ENCODE measurements around the gene ZNF526. TPM values are rescaled to one million over a fixed set of nuclear protein-coding genes. Genes with fewer than 3 reads are reported as not detected.

Gene ZNF526
- total RNA-seq, 1 experiment from 2014 or later: 19.4 TPM

DNA sequence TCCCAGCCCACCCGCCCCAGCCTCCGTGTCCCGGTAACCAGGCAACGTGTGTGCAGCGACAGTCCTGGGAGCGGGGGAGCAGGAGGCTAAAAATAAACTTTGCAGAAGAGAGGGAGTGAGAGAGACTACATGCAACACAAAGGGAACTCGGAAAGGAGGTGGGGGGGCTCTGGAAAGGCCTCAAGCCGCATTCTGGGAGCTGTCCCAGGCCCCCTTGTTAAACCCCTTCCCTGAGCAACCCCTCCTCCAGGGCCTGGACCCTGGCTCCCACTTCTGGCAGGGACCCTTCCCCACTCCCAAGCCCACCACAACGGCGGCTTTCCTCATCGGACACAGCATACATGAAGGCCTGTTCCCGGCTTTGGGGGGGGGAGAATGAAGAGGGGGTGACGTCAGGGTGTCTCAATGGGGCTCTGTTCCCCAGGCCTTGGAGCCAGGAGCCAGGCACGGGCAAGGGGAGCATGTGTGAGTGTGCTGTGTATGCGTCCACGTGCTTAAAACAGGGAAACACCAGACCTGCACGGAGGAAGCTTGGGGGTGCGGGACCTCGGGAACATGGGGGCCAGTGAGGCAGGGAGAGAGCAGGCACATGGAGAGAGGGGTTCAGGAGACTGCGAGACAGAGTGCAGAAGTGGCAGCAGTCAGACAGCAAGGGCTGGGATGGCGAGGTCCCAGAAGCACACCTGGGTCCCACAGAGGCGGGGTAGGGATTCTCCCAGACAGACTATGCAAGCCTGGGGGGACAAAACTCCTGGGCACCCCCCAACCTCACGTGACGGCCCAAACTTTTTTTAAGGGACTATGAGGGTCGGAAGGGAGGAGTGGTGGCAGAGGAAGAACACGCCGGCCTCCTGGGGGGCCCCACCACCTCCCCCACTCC, 32.5 kb downstream of the ZNF526 start:
- Histone ChIP-seq H3K27me3 (replicated peaks; ENCODE audit: control insufficient read depth, insufficient read depth, low read length) (no peaks in the 10 kb centered on the region), H3K4me3 (ENCODE audit: low read depth, low read length) (peak overlapping the region; percentile 74), H3K36me3 (ENCODE audit: control insufficient read depth, insufficient read depth, low read length) (peaks cover 5% of the 10 kb centered on the region), H3K4me1 (peaks cover 25% of the 10 kb centered on the region), H3K9me3 (no peaks in the 10 kb centered on the region)
- intact Hi-C loops (cut with micrococcal nuclease; ENCODE audit: unreplicated experiment): loop anchor here (1.0 kb wide), 1 partner anchor 8 kb away; no protein-coding TSS in a partner anchor
- peaks cover 62% of the 10 kb centered on the region for H3K36me3 Mint-ChIP-seq (ENCODE audit: insufficient read depth, unreplicated experiment)
- POLR2A ChIA-PET: interaction anchor here (1.0 kb wide), 1 partner anchor 10 kb away, joined by 5 read pairs; no protein-coding TSS in a partner anchor
- no peaks in the 10 kb centered on the region for H3K9me3 Mint-ChIP-seq (ENCODE audit: unreplicated experiment)
- BruUV-seq (replicated peaks): TSS peak; percentile 28
- DNase-seq: no peak
- TF ChIP-seq, protein P1, sequence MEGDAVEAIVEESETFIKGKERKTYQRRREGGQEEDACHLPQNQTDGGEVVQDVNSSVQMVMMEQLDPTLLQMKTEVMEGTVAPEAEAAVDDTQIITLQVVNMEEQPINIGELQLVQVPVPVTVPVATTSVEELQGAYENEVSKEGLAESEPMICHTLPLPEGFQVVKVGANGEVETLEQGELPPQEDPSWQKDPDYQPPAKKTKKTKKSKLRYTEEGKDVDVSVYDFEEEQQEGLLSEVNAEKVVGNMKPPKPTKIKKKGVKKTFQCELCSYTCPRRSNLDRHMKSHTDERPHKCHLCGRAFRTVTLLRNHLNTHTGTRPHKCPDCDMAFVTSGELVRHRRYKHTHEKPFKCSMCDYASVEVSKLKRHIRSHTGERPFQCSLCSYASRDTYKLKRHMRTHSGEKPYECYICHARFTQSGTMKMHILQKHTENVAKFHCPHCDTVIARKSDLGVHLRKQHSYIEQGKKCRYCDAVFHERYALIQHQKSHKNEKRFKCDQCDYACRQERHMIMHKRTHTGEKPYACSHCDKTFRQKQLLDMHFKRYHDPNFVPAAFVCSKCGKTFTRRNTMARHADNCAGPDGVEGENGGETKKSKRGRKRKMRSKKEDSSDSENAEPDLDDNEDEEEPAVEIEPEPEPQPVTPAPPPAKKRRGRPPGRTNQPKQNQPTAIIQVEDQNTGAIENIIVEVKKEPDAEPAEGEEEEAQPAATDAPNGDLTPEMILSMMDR (IDR thresholded peaks at IDR 0.05; ENCODE audit: insufficient read depth in 1 of 2, low read depth in 1 of 2, low read length in 1 of 2, severe bottlenecking in 1 of 2, unreplicated experiment in 1 of 2): no peak
- peak overlapping the region; percentile 89 for H3K27ac Mint-ChIP-seq (ENCODE audit: unreplicated experiment)
- CTCF ChIA-PET: no interaction called here
- no peaks in the 10 kb centered on the region for H3K27me3 Mint-ChIP-seq (ENCODE audit: insufficient read depth, unreplicated experiment)
- peak overlapping the region; percentile 87 for H3K4me3 Mint-ChIP-seq (ENCODE audit: unreplicated experiment)
- H3K4me1 Mint-ChIP-seq (ENCODE audit: low read depth, unreplicated experiment): peaks cover 21% of the 10 kb centered on the region

DNA sequence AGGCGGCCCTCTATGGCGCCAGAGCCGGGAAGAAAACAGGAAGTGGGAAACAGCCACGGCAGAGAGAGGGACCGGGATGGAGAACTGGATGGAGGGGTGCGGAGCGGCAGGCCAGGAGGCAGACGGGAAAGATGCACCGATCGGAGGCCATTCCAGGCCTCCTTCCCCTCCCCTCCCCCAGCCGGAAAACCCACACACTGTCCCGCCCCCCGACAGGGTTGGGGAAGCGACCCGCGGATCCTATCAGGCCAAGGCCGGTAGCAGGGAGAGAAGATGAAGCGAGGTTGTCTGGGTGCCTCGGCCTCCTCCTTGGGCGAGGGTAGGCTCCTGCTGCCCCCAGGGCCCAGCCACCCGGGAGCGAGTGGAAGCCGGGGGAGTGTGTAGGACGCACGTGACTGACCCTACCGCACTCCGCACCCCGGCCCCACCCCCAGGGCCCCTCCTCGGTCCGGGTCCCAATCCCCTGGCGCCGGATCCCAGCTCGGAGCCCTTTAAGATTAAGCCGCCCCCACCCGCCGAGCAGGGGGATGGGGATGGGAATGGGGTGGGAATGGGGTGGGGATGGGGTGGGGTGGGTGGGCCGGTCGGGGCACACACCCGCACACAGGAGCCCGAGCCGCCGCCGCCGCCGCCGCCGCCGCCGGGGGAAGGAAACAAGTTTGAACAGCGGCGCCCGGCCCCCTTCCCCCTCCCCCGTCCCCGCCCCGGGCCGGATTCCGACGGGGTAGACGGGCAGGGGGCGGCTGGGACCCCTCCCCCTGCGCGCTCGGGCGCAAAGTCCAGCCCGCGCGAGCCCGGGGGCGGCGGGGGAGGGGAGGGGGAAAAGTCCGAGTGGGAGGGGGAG, 33.4 kb downstream of the ZNF526 start:
- Mint-ChIP-seq H3K27ac (ENCODE audit: unreplicated experiment) (peak overlapping the region; percentile 89), H3K4me3 (ENCODE audit: unreplicated experiment) (peak overlapping the region; percentile 87), H3K4me1 (ENCODE audit: low read depth, unreplicated experiment) (peaks cover 21% of the 10 kb centered on the region), H3K9me3 (ENCODE audit: unreplicated experiment) (no peaks in the 10 kb centered on the region), H3K36me3 (ENCODE audit: insufficient read depth, unreplicated experiment) (peaks cover 59% of the 10 kb centered on the region), H3K27me3 (ENCODE audit: insufficient read depth, unreplicated experiment) (no peaks in the 10 kb centered on the region)
- no peaks in the 10 kb centered on the region for H3K9me3 ChIP-seq
- H3K36me3 ChIP-seq (ENCODE audit: control insufficient read depth, insufficient read depth, low read length): peaks cover 5% of the 10 kb centered on the region
- H3K4me3 ChIP-seq (ENCODE audit: low read depth, low read length): peak overlapping the region; percentile 74
- peaks cover 25% of the 10 kb centered on the region for H3K4me1 ChIP-seq
- DNase-seq: peak; percentile 92 to 94
- CTCF ChIA-PET: no interaction called here
- intact Hi-C loops (cut with micrococcal nuclease; ENCODE audit: unreplicated experiment): loop anchor here (1.0 kb wide), 1 partner anchor 9 kb away; no protein-coding TSS in a partner anchor
- TF ChIP-seq, protein P1 (IDR thresholded peaks at IDR 0.05; ENCODE audit: insufficient read depth in 1 of 2, low read depth in 1 of 2, low read length in 1 of 2, severe bottlenecking in 1 of 2, unreplicated experiment in 1 of 2): no peak
- no TSS peak for BruUV-seq (replicated peaks)
- H3K27me3 ChIP-seq (replicated peaks; ENCODE audit: control insufficient read depth, insufficient read depth, low read length): no peaks in the 10 kb centered on the region
- POLR2A ChIA-PET: interaction anchor here (1.0 kb wide), 1 partner anchor 11 kb away, joined by 5 read pairs; no protein-coding TSS in a partner anchor
